Activated naive CD4-positive, alpha-beta T cell treated with anti-CD3 and anti-CD28 coated beads for 36 hours (primary cell): Measurements from ENCODE around the gene ZNF334. TPM values are rescaled to one million over a fixed set of nuclear protein-coding genes. Genes with fewer than 3 reads are reported as not detected.

Experiments
- CTCF ChIA-PET: fragments of 350-600 bp; sonication (Branson Sonifier 250); formaldehyde crosslinking; loops from one replicate; lab custom pipeline; 2021; ENCODE audit warnings: antibody characterized with exemption; lab: Charles Lee
- DNase-seq: peaks from one replicate; pipeline ENCODE4 v3.0.0-alpha.2; 2020
- H3K27ac Mint-ChIP-seq: one replicate; pipeline ENCODE4 v1.8.0; 2021; ENCODE audit warnings: mild to moderate bottlenecking, mixed read lengths
- H3K27me3 Mint-ChIP-seq: one replicate; pipeline ENCODE4 v1.8.0; 2021; ENCODE audit warnings: low read depth, mixed read lengths
- H3K36me3 Mint-ChIP-seq: one replicate; pipeline ENCODE4 v1.8.0; 2021; ENCODE audit warnings: low read depth, mixed read lengths
- H3K4me1 Mint-ChIP-seq: one replicate; pipeline ENCODE4 v1.8.0; 2021; ENCODE audit warnings: low read depth, mixed read lengths
- H3K4me3 Mint-ChIP-seq: one replicate; pipeline ENCODE4 v1.8.0; 2021; ENCODE audit warnings: mild to moderate bottlenecking, moderate library complexity, mixed read lengths
- H3K9me3 Mint-ChIP-seq: one replicate; pipeline ENCODE4 v1.8.0; 2021; ENCODE audit warnings: mixed read lengths
- intact Hi-C: fragments of 100-400 bp; cut with micrococcal nuclease; formaldehyde crosslinking; loops from one replicate; pipeline ENCODE4 v1.15.1; 2023
- total RNA-seq, 2 experiments: library from RNA; stranded (reverse); gene quantifications; one replicate each; pipeline ENCODE4 v1.2.3, GENCODE V29; 2021

Gene ZNF334
- total RNA-seq, 2 experiments from 2014 or later, result 1.7 to 2.1 TPM

GRCh38 chr20:46552460-46553420, 39.4 kb upstream of the ZNF334 start:
- intact Hi-C loops, result loop anchor here (1.0 to 10.0 kb wide), 2 partner anchors 39 to 1908 kb away; partner anchors contain the start of gene ZNF334
- CTCF ChIA-PET, result interaction anchor here (1.0 to 1.5 kb wide), 3 partner anchors 9 to 12 kb away, joined by 3 to 4 read pairs (median 3); no protein-coding TSS in a partner anchor
- Mint-ChIP-seq H3K27me3 (peaks cover 3% of the 10 kb centered on the region), H3K4me3 (no peak overlapping the region), H3K36me3 (no peaks in the 10 kb centered on the region), H3K27ac (peak overlapping the region; percentile 65), H3K4me1 (peaks cover 20% of the 10 kb centered on the region), H3K9me3 (no peaks in the 10 kb centered on the region)
- DNase-seq, result peak; percentile 80

GRCh38 chr20:46551522-46552381, 38.4 kb upstream of the ZNF334 start:
- no peaks in the 10 kb centered on the region for H3K9me3 Mint-ChIP-seq
- no peaks in the 10 kb centered on the region for H3K36me3 Mint-ChIP-seq
- H3K4me3 Mint-ChIP-seq, result no peak overlapping the region
- peaks cover 15% of the 10 kb centered on the region for H3K4me1 Mint-ChIP-seq
- no peak overlapping the region for H3K27ac Mint-ChIP-seq
- intact Hi-C loops, result loop anchor here (10.0 kb wide), 1 partner anchor 1907 kb away; no protein-coding TSS in a partner anchor
- no peak for DNase-seq
- H3K27me3 Mint-ChIP-seq, result peaks cover 3% of the 10 kb centered on the region
- CTCF ChIA-PET, result interaction anchor here (0.6 to 1.5 kb wide), 5 partner anchors 10 to 205 kb away, joined by 3 to 4 read pairs (median 3); no protein-coding TSS in a partner anchor

- no peak within 1 kb of the TSS for H3K27ac Mint-ChIP-seq
- H3K4me3 Mint-ChIP-seq, result no peak within 1 kb of the TSS
- H3K4me1 Mint-ChIP-seq, result peaks cover 16% of the 10 kb centered on the region
- H3K36me3 Mint-ChIP-seq, result no peaks in the 10 kb centered on the region
- intact Hi-C loops, result loop anchor here (10.0 kb wide), 1 partner anchor 1906 kb away; no protein-coding TSS in a partner anchor
- no peak for DNase-seq
- H3K9me3 Mint-ChIP-seq, result no peaks in the 10 kb centered on the region
- peaks cover 3% of the 10 kb centered on the region for H3K27me3 Mint-ChIP-seq
- CTCF ChIA-PET, result interaction anchor here (0.7 to 1.9 kb wide), 5 partner anchors 17 to 132 kb away, joined by 3 to 5 read pairs (median 4); no protein-coding TSS in a partner anchor
Measured at GRCh38 chr20:46550461-46550860, 37.1 kb upstream of the ZNF334 start, which contains the start of gene OCSTAMP. TSS of gene OCSTAMP (minus strand) at chr20:46550654. CDS start at chr20:46550560, 94 bp downstream.

DNA sequence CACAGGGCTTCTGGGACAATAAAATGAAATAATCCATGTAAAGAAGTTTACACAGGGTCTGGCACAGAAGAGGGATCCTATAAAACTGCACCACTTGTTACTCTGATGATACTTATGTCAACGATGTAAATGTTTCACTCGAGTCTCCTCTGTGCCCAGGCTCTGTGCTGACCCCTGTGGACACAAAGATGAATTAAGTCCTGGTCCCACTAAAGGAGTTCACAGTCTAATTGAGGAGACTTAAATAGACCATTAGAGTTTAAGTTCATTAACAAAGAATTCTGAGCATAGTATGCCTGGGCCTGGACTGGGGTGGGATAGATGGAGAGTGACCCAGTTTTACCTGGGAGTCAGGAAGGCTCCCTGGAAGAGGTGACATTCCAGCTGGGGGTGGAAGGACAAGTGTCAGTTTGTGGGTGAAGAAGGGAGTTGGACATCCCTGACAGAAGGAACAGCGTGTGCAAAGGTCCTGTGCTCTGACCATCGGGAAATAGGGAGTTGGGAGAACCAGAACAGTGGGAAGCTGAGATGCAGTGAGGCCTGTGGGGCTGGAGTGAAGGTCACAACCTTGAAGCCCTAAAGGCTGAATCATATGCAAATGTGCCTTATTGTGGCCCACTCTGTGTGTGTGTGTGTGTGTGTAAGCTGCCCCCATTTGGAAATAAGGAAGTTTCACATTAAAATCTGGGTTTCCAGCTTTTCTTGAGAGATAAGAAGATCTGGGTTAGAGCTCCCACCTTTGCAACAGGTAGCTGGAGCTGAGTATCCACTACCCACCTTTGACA, 36.0 kb upstream of the ZNF334 start:
- Mint-ChIP-seq H3K27me3 (peaks cover 3% of the 10 kb centered on the region), H3K4me3 (no peak overlapping the region), H3K36me3 (no peaks in the 10 kb centered on the region), H3K9me3 (no peaks in the 10 kb centered on the region), H3K27ac (no peak overlapping the region), H3K4me1 (peaks cover 22% of the 10 kb centered on the region)
- DNase-seq, result no peak
- intact Hi-C loops, result loop anchor here (5.0 kb wide), 1 partner anchor 133 kb away; no protein-coding TSS in a partner anchor
- CTCF ChIA-PET, result interaction anchor here (0.7 to 1.9 kb wide), 3 partner anchors 18 to 71 kb away, joined by 3 to 5 read pairs (median 4); no protein-coding TSS in a partner anchor

DNA sequence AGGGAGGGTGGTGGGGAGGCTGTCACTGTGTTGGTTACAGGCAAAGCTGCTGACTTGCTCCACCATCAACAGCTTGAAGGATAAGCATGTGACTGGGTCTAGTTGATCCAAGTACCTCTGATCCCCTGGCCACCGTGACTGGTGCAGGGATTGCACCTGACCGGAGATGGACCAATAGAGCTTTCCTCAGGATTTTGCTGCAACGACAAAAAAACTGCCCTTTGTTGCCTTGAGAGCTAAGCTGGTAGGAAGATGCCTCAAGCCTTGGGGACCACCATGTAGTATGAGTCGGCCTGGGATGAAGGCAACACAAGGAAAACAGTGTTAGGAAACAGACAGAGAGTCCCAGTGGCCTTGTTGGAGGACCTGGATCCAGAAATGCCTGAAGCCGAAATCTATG, 35.3 kb upstream of the ZNF334 start:
- Mint-ChIP-seq H3K9me3 (no peaks in the 10 kb centered on the region), H3K27me3 (peaks cover 3% of the 10 kb centered on the region), H3K27ac (no peak overlapping the region), H3K4me3 (no peak overlapping the region), H3K4me1 (peaks cover 22% of the 10 kb centered on the region), H3K36me3 (no peaks in the 10 kb centered on the region)
- intact Hi-C loops, result loop anchor here (5.0 kb wide), 1 partner anchor 134 kb away; no protein-coding TSS in a partner anchor
- DNase-seq, result no peak
- CTCF ChIA-PET, result interaction anchor here (1.9 kb wide), 1 partner anchor 25 kb away, joined by 4 read pairs; no protein-coding TSS in a partner anchor

DNA sequence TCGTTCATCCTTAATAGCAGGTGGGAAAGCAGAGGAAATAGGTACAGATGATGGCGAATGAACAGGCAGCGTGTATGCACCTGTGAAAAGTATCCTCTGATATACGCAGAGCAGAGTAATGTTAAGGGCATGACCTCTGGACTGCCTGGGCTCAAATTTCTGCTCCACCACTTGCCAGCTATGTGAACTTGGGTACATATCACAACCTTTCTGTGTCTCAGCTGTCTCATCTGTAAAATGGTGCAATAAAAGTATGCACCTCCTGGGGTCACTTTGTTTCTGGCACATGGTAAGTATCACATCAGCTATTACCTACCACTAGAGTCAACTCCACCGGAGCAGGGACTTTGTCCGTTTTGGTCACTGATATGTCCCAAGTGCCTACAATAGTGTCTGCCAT, 34.6 kb upstream of the ZNF334 start:
- H3K4me3 Mint-ChIP-seq, result no peak overlapping the region
- H3K27ac Mint-ChIP-seq, result no peak overlapping the region
- H3K27me3 Mint-ChIP-seq, result peaks cover 4% of the 10 kb centered on the region
- H3K36me3 Mint-ChIP-seq, result no peaks in the 10 kb centered on the region
- intact Hi-C loops, result loop anchor here (5.0 kb wide), 1 partner anchor 134 kb away; no protein-coding TSS in a partner anchor
- CTCF ChIA-PET, result no interaction called here
- no peak for DNase-seq
- peaks cover 17% of the 10 kb centered on the region for H3K4me1 Mint-ChIP-seq
- no peaks in the 10 kb centered on the region for H3K9me3 Mint-ChIP-seq

DNA sequence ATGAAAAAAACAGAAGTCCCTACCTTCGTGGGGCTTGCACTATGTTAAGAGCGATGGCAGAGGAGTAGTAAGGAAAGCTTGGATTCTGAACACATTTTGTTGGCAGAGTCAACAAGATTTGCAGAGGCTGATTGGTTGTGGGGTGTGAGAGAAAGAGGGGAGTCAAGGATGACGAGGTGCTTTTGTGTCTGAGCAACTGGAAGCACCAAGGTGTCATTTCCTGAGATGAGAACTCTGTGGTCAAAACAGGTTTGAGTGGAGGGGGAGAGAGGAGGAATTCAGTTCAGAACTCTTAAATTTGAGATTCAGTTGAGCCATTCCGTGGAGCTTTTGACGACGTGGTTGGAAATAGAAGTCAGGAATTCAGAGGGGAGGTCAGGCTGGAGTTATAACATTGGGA, 33.6 kb upstream of the ZNF334 start:
- peak; percentile 35 for DNase-seq
- CTCF ChIA-PET, result no interaction called here
- intact Hi-C loops, result loop anchor here (5.0 kb wide), 1 partner anchor 135 kb away; no protein-coding TSS in a partner anchor
- Mint-ChIP-seq H3K4me3 (no peak overlapping the region), H3K9me3 (no peaks in the 10 kb centered on the region), H3K4me1 (peaks cover 7% of the 10 kb centered on the region), H3K27ac (no peak overlapping the region), H3K36me3 (no peaks in the 10 kb centered on the region), H3K27me3 (peaks cover 11% of the 10 kb centered on the region)

DNA sequence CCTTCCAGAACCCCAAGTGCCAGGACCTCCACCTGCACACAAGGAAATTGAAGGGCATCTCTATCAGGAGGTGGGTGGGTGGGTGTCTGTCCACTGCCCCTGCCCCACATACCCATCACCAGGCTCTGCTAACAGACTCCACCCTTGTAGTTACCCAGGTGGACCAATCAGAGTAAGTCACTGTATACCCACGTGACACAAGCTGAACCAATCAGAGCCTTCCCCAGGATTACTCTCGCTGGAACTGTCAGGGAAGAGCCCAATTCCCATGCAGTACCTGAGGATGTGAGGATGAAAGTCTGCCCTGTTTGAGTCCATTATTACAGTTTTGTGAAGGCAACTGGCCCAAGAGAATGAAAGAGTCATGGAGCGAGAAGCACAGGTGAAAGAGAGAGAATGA, 32.9 kb upstream of the ZNF334 start:
- no peak for DNase-seq
- Mint-ChIP-seq H3K4me3 (no peak overlapping the region), H3K36me3 (no peaks in the 10 kb centered on the region), H3K9me3 (no peaks in the 10 kb centered on the region), H3K27ac (no peak overlapping the region), H3K27me3 (peaks cover 12% of the 10 kb centered on the region), H3K4me1 (peaks cover 7% of the 10 kb centered on the region)
- CTCF ChIA-PET, result no interaction called here
- intact Hi-C loops, result loop anchor here (5.0 kb wide), 1 partner anchor 136 kb away; no protein-coding TSS in a partner anchor

DNA sequence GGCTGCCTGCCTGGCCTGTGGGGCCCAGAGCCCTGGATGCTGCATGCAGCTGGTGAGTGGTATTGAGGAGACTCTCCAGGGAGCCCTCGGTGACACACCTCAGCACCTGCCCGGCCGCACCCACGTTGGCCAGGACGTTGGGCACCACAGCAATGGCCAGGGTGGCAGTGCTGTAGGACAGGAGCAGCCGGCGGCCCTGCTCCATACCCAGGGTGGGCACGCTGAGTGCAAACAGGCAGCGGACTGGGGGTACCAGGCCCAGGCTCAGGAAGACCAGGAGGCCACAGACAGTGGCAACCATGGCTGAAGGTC, 32.4 kb upstream of the ZNF334 start:
- CTCF ChIA-PET, result no interaction called here
- intact Hi-C loops, result loop anchor here (1.0 to 5.0 kb wide), 3 partner anchors 13 to 137 kb away; partner anchors contain the start of gene ZNF334
- H3K27ac Mint-ChIP-seq, result no peak overlapping the region
- no peak for DNase-seq
- no peak overlapping the region for H3K4me3 Mint-ChIP-seq
- H3K27me3 Mint-ChIP-seq, result peaks cover 12% of the 10 kb centered on the region
- no peaks in the 10 kb centered on the region for H3K9me3 Mint-ChIP-seq
- no peaks in the 10 kb centered on the region for H3K36me3 Mint-ChIP-seq
- H3K4me1 Mint-ChIP-seq, result peaks cover 7% of the 10 kb centered on the region

- DNase-seq, result peak; percentile 77
- Mint-ChIP-seq H3K4me1 (peaks cover 7% of the 10 kb centered on the region), H3K36me3 (no peaks in the 10 kb centered on the region), H3K9me3 (no peaks in the 10 kb centered on the region), H3K27ac (peak overlapping the region; percentile 71), H3K4me3 (no peak overlapping the region), H3K27me3 (peaks cover 9% of the 10 kb centered on the region)
- intact Hi-C loops, result loop anchor here (1.0 to 5.0 kb wide), 3 partner anchors 13 to 137 kb away; partner anchors contain the start of gene ZNF334
- CTCF ChIA-PET, result interaction anchor here (0.8 to 1.8 kb wide), 5 partner anchors 13 to 1637 kb away, joined by 3 to 5 read pairs (median 3); no protein-coding TSS in a partner anchor
Measured at GRCh38 chr20:46545077-46545826, 31.9 kb upstream of the ZNF334 start.
